ENCODE results near the gene HOXA4.

DNA sequence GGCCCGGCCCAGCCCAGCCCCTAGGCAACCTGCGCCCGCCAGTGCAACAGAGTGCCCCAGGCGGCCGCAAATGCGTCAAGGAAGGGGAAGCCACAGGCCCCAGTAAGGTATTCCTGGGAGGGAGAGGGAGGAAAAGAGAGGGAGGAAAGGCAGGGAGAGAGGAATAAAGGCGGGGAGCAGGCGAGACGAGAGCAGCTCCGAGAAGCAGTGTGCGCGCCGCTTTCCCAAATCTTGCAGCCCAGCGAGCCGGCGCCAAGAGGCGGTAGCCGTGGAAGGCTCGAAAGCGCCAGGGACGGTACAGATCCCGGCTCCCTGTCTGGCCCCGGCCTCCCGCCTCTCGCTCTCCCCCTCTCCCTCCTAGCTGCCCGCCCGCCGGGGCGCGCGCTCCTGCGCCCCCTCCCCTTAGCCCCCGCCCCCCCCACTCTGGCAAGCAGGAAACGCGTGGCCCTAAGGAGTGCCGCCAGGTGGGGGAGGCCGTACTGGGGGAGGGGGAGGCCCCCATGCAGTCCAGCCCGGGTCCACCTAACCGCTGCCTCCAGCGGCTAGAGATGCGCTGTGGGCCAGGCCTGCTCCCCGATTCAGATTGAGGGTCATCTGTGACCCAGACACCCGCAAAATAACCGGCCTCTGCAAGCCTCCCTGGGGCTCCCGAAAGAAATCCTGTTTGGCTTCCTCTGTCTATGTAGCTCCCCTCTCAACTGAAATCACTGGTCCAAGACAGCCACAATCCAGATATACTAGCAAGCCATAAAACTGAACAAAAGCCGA, 39.3 kb upstream of the HOXA4 start:
- no peak for TF ChIP-seq EZH2phosphoT487 (IDR thresholded peaks at IDR 0.05; ENCODE audit: borderline replicate concordance, low read length)
- TF ChIP-seq, protein P1, sequence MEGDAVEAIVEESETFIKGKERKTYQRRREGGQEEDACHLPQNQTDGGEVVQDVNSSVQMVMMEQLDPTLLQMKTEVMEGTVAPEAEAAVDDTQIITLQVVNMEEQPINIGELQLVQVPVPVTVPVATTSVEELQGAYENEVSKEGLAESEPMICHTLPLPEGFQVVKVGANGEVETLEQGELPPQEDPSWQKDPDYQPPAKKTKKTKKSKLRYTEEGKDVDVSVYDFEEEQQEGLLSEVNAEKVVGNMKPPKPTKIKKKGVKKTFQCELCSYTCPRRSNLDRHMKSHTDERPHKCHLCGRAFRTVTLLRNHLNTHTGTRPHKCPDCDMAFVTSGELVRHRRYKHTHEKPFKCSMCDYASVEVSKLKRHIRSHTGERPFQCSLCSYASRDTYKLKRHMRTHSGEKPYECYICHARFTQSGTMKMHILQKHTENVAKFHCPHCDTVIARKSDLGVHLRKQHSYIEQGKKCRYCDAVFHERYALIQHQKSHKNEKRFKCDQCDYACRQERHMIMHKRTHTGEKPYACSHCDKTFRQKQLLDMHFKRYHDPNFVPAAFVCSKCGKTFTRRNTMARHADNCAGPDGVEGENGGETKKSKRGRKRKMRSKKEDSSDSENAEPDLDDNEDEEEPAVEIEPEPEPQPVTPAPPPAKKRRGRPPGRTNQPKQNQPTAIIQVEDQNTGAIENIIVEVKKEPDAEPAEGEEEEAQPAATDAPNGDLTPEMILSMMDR (conservative IDR thresholded peaks at IDR 0.05; ENCODE audit: low read depth, low read length), result no peak
- TF ChIP-seq EZH2 (IDR thresholded peaks at IDR 0.05; ENCODE audit: low read length, unreplicated experiment), result no peak
